ENCODE measurements around the gene MRPS33. TPM values are rescaled to one million over a fixed set of nuclear protein-coding genes. Genes with fewer than 3 reads are reported as not detected.
"Not testable (repeated sequence)": the region's sequence is repeated elsewhere in the genome, so short reads cannot be mapped to it uniquely, and the experiment has no call there.

Gene MRPS33
- total RNA-seq, 1 donor from 2014 or later, result 49.6 TPM

DNA sequence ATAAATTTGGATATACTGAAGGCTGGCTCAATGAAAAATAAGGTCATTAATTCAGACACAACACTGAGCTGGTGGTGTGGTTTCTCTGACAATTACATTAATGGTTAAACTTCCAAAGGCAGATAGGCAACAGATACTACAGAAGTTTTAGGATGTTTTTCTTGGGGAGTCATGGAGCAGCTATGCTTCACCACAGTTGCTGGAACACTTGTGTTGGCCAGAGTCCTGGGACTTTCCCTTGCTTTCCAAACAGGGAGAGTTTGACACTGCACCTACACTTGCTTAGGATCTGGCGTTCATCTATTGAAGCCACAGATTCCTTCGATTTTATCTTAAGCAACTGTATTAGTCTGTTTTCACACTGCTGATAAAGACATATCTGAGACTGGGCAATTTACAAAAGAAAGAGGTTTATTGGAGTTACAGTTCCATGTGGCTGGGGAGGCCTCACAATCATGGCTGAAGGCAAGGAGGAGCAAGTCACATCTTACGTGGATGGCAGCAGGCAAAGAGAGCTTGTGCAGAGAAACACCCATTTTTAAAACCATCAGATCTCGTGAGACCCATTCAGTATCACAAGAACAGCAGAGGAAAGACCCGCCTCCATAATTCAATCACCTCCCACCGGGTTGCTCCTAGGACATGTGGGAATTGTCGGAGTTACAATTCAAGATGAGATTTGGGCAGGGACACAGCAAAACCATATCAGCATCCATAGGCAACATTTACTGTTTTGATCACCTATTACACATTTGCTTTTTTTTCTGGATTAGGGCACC, 31.3 kb upstream of the MRPS33 start:
- Mint-ChIP-seq H3K9me3 (ENCODE audit: low read depth) (peaks cover 3% of the 10 kb centered on the region), H3K4me3 (ENCODE audit: low read depth) (no peak overlapping the region), H3K4me1 (ENCODE audit: low read depth) (no peaks in the 10 kb centered on the region), H3K27me3 (no peaks in the 10 kb centered on the region), H3K36me3 (ENCODE audit: insufficient read depth) (no peaks in the 10 kb centered on the region), H3K27ac (no peak overlapping the region)
- DNase-seq (ENCODE audit: low spot score, unreplicated experiment), result no peak
- TF ChIP-seq, protein P1, sequence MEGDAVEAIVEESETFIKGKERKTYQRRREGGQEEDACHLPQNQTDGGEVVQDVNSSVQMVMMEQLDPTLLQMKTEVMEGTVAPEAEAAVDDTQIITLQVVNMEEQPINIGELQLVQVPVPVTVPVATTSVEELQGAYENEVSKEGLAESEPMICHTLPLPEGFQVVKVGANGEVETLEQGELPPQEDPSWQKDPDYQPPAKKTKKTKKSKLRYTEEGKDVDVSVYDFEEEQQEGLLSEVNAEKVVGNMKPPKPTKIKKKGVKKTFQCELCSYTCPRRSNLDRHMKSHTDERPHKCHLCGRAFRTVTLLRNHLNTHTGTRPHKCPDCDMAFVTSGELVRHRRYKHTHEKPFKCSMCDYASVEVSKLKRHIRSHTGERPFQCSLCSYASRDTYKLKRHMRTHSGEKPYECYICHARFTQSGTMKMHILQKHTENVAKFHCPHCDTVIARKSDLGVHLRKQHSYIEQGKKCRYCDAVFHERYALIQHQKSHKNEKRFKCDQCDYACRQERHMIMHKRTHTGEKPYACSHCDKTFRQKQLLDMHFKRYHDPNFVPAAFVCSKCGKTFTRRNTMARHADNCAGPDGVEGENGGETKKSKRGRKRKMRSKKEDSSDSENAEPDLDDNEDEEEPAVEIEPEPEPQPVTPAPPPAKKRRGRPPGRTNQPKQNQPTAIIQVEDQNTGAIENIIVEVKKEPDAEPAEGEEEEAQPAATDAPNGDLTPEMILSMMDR (IDR thresholded peaks at IDR 0.05; ENCODE audit: unreplicated experiment), result no peak

DNA sequence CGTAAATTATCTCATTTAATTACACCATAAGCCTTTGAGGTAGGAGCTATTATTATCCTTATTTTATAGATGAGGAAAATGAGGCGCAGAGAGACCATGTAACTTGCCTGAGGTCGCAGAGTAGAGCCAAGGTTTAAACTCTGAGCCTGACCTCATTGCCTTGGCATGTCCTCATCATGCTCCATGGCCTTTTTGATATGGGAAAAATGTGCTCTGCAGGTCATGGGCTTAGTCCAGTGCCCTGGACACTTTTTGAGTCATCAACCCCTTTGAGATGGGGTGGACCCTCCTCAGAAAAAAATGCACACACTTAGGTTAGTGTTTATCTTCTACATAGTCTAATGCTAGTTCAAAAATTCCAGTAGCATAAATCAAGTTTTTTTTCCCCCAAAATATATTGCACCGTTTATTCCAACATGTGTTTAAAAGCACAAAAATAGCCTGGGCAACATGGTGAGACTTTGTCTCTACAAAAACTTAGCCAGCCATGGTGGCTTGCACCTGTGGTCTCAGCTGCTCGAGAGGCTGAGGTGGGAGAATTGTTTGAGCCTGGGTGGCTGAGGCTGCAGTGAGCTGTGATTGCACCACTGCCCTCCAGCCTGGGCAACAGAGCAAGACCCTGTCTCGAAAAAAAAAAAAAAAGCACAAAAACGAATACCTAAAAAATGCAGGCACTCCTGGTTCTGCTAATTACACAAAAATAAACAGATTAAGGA, 30.5 kb upstream of the MRPS33 start:
- no peaks in the 10 kb centered on the region for H3K4me1 Mint-ChIP-seq (ENCODE audit: low read depth)
- no peaks in the 10 kb centered on the region for H3K36me3 Mint-ChIP-seq (ENCODE audit: insufficient read depth)
- TF ChIP-seq, protein P1 (IDR thresholded peaks at IDR 0.05; ENCODE audit: unreplicated experiment), result no peak
- H3K27ac Mint-ChIP-seq, result no peak overlapping the region
- H3K9me3 Mint-ChIP-seq (ENCODE audit: low read depth), result peaks cover 3% of the 10 kb centered on the region
- no peak overlapping the region for H3K4me3 Mint-ChIP-seq (ENCODE audit: low read depth)
- DNase-seq (ENCODE audit: low spot score, unreplicated experiment), result no peak
- H3K27me3 Mint-ChIP-seq, result no peaks in the 10 kb centered on the region

DNA sequence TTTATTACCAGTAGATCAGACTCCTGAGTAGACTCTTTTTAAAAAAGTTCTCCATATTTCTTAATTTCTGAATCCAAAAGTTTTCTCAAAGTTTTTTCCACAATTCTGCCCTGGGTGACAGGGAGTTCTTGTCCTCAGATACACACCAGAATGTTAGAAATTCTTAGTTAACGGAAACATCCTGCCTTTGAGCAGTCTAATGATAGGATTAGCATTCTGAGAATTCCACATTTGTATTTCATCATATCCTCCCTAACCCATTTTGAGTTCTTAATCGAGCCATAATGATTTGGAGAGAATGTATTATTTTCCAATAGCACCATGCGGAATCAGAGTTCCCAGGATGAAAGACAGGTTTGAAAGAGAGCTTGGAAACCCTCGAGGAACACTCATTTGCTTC, 28.9 kb upstream of the MRPS33 start:
- Mint-ChIP-seq H3K4me1 (ENCODE audit: low read depth) (no peaks in the 10 kb centered on the region), H3K27me3 (no peaks in the 10 kb centered on the region), H3K4me3 (ENCODE audit: low read depth) (no peak overlapping the region), H3K36me3 (ENCODE audit: insufficient read depth) (no peaks in the 10 kb centered on the region), H3K9me3 (ENCODE audit: low read depth) (peaks cover 3% of the 10 kb centered on the region), H3K27ac (no peak overlapping the region)
- TF ChIP-seq, protein P1 (IDR thresholded peaks at IDR 0.05; ENCODE audit: unreplicated experiment), result no peak
- DNase-seq (ENCODE audit: low spot score, unreplicated experiment), result no peak

DNA sequence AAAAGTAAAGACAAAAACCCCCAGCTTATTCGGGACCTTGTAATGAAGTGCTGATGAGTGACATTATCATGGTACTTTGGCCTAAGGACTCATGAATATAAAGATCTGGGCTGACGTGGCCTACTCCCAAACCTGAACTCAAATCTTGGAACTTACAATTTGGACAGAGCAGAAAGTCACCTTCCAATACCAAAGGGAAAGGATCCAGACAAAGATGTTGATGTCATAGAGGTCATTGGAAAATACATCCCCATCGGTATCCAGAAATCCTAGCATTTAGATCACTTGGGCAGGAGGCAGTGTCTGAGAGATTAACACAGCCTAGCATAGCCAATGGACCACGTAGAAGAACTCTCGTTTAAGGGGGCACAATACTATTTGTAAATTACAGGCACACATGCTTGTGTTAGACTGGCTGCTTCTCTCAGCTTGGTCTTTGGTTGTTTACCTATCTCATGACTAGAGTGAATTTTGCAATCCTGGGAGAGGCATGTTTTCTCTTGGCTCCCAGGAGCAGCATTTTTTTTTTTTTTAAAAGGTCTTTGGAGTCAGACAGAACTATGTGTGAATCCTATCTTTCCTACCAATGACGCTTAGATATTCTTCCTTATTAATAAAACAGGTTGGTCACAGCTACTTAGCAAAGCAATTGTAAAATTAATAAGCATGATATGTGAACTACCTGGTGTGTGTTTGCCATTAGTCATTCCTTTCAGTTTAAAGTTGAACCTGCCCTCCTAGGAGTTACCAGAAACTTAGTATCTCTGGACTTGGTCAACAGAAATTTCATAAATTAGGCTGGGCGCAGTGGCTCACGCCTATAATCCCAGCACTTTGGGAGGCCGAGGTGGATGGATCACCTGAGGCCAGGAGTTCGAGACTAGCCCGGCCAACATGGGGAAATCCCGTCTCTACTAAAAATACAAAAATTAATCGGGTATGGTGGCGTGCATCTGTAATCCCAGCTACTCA, 27.8 kb upstream of the MRPS33 start:
- H3K36me3 Mint-ChIP-seq (ENCODE audit: insufficient read depth), result no peaks in the 10 kb centered on the region
- H3K27ac Mint-ChIP-seq, result no peak overlapping the region
- H3K4me1 Mint-ChIP-seq (ENCODE audit: low read depth), result no peaks in the 10 kb centered on the region
- no peak for DNase-seq (ENCODE audit: low spot score, unreplicated experiment)
- TF ChIP-seq, protein P1 (IDR thresholded peaks at IDR 0.05; ENCODE audit: unreplicated experiment), result no peak
- peaks cover 3% of the 10 kb centered on the region for H3K9me3 Mint-ChIP-seq (ENCODE audit: low read depth)
- H3K4me3 Mint-ChIP-seq (ENCODE audit: low read depth), result no peak overlapping the region
- no peaks in the 10 kb centered on the region for H3K27me3 Mint-ChIP-seq

DNA sequence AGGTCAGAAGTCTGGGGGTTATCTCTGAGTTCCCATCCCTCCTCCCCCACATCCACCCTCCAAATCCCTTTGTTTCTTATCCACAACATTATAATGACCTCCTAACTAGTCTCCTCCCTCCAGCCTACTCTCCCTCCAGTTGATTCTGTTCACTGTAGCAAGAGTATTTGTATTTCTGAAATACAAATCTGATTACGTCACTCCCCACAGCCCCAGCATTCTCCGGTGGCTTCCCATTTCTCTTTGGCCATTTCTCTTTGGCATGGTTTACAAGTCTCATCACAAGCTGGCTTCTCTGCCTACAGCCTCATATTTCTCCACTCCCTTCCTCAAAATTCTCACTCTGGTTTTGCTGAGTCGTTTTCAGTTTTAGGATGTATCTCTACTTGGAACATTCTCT, 24.6 kb upstream of the MRPS33 start:
- no peak overlapping the region for H3K27ac Mint-ChIP-seq
- no peaks in the 10 kb centered on the region for H3K27me3 Mint-ChIP-seq
- no peaks in the 10 kb centered on the region for H3K4me1 Mint-ChIP-seq (ENCODE audit: low read depth)
- TF ChIP-seq, protein P1 (IDR thresholded peaks at IDR 0.05; ENCODE audit: unreplicated experiment), result no peak
- no peak overlapping the region for H3K4me3 Mint-ChIP-seq (ENCODE audit: low read depth)
- H3K36me3 Mint-ChIP-seq (ENCODE audit: insufficient read depth), result no peaks in the 10 kb centered on the region
- DNase-seq (ENCODE audit: low spot score, unreplicated experiment), result no peak
- peaks cover 2% of the 10 kb centered on the region for H3K9me3 Mint-ChIP-seq (ENCODE audit: low read depth)

DNA sequence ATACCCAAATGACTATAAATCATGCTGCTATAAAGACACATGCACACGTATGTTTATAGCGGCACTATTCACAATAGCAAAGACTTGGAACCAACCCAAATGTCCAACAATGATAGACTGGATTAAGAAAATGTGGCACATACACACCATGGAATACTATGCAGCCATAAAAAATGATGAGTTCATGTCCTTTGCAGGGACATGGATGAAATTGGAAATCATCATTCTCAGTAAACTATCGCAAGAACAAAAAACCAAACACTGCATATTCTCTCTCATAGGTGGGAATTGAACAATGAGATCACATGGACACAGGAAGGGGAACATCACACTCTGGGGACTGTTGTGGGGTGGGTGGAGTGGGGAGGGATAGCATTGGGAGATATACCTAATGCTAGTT, 23.3 kb upstream of the MRPS33 start:
- not testable (repeated sequence) for H3K36me3 Mint-ChIP-seq (ENCODE audit: insufficient read depth); H3K27ac Mint-ChIP-seq; H3K4me3 Mint-ChIP-seq (ENCODE audit: low read depth); H3K9me3 Mint-ChIP-seq (ENCODE audit: low read depth); H3K27me3 Mint-ChIP-seq; DNase-seq (ENCODE audit: low spot score, unreplicated experiment); H3K4me1 Mint-ChIP-seq (ENCODE audit: low read depth)

DNA sequence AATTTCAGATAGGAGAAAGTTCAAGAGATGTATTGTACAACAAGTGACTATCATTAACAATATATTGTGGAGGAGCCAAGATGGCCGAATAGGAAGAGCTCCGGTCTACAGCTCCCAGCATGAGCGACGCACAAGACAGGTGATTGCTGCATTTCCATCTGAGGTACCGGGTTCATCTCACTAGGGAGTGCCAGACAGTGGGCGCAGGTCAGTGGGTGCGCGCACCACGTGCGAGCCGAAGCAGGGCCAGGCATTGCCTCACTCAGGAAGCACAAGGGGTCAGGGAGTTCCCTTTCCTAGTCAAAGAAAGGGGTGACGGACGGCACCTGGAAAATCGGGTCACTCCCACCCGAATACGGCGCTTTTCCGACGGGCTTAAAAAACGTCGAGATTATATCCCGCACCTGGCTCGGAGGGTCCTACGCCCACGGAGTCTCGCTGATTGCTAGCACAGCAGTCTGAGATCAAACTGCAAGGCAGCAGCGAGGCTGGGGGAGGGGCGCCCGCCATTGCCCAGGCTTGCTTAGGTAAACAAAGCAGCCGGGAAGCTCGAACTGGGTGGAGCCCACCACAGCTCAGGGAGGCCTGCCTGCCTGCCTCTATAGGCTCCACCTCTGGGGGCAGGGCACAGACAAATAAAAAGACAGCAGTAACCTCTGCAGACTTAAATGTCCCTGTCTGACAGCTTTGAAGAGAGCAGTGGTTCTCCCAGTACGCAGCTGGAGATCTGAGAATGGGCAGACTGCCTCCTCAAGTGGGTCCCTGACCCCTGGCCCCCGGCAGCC, 18.0 kb upstream of the MRPS33 start:
- peak overlapping the region; percentile 65 for H3K27ac Mint-ChIP-seq
- DNase-seq (ENCODE audit: low spot score, unreplicated experiment); H3K4me3 Mint-ChIP-seq (ENCODE audit: low read depth): not testable (repeated sequence)

More for the DNA sequence above, 18.0 kb upstream of the MRPS33 start:
- not testable (repeated sequence) for H3K27me3 Mint-ChIP-seq; H3K4me1 Mint-ChIP-seq (ENCODE audit: low read depth); H3K36me3 Mint-ChIP-seq (ENCODE audit: insufficient read depth)
- peaks cover 21% of the 10 kb centered on the region for H3K9me3 Mint-ChIP-seq (ENCODE audit: low read depth)

All from progenitor cell of endocrine pancreas (in vitro differentiated cells).